ENCODE data around the gene KIAA0513. TPM values are rescaled to one million over a fixed set of nuclear protein-coding genes. Genes with fewer than 3 reads are reported as not detected.

The KIAA0513 gene
- total and polyA plus RNA-seq, 2 donors (not counting 1 experiment from before 2014, with no cell fraction given), result 11.7 to 22.3 TPM

GRCh38 chr16:84992717-84993075, 34.9 kb upstream of the KIAA0513 start:
- peaks cover 19% of the 10 kb centered on the region for H3K4me1 ChIP-seq (ENCODE audit: control insufficient read depth, extremely low read depth, insufficient read depth, low read length)
- no peaks in the 10 kb centered on the region for H4K20me1 ChIP-seq (ENCODE audit: control insufficient read depth, extremely low read depth, insufficient read depth, low read length)
- no peaks in the 10 kb centered on the region for H3K9me3 ChIP-seq (ENCODE audit: control insufficient read depth, insufficient read depth, low read depth, low read length)
- H3K27ac ChIP-seq (ENCODE audit: insufficient read depth, low read length), result no peak overlapping the region
- H3K4me3 ChIP-seq (replicated peaks in 1 of 4; ENCODE audit: control extremely low read depth in 1 of 4, insufficient read depth in 1 of 4, low read depth in 3 of 4, low read length in 4 of 4), result no peak overlapping the region
- TF ChIP-seq EZH2 (IDR thresholded peaks at IDR 0.05; ENCODE audit: low read length, missing control alignments), result no peak
- TF ChIP-seq CTCF (conservative IDR thresholded peaks at IDR 0.05 in 1 of 2, IDR thresholded peaks at IDR 0.05 in 1 of 2; ENCODE audit: low read depth in 1 of 2, low read length in 2 of 2), result no peak
- H3K9ac ChIP-seq (ENCODE audit: insufficient read depth, low read length), result no peak overlapping the region
- H3K27me3 ChIP-seq (ENCODE audit: control insufficient read depth, insufficient read depth, low read length), result no peaks in the 10 kb centered on the region
- no peak overlapping the region for H2AFZ ChIP-seq (ENCODE audit: low read length)
- peaks cover 72% of the 10 kb centered on the region for H3K79me2 ChIP-seq (ENCODE audit: control insufficient read depth, insufficient read depth, low read length)
- peak overlapping the region; percentile 13 for H3K4me2 ChIP-seq (ENCODE audit: extremely low read depth, insufficient read depth, low read length)
- peak in 1 of 2 donors; percentile 73 for DNase-seq (ENCODE audit: low read depth in 2 of 2)
- peaks cover 28% of the 10 kb centered on the region for H3K36me3 ChIP-seq (ENCODE audit: control insufficient read depth, insufficient read depth, low read length)

DNA sequence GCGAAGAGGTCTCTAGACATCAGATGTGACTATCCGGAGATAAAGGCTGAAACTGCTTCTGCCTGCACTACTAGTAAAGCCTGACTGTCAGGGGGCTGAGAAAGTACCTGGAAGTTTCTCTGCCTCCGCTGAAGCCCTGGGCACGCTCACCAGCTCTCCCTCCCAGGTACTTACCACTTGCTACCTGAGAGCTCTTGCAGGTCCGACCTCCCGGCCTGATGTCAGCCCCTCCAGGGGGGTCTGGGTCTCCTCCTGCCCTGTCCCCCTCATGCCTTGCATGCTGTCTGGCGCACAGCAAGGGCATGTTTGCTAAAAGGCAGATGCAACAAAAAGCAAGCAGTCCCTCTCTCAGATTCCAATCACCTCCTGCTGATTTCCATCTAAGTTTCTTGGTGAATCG, 33.7 kb upstream of the KIAA0513 start:
- H3K27ac ChIP-seq (ENCODE audit: insufficient read depth, low read length), result peak overlapping the region; percentile 90
- TF ChIP-seq EZH2 (IDR thresholded peaks at IDR 0.05; ENCODE audit: low read length, missing control alignments), result no peak
- no peak for TF ChIP-seq CTCF (conservative IDR thresholded peaks at IDR 0.05 in 1 of 2, IDR thresholded peaks at IDR 0.05 in 1 of 2; ENCODE audit: low read depth in 1 of 2, low read length in 2 of 2)
- H3K4me3 ChIP-seq (replicated peaks in 1 of 4; ENCODE audit: control extremely low read depth in 1 of 4, insufficient read depth in 1 of 4, low read depth in 3 of 4, low read length in 4 of 4), result no peak overlapping the region
- H3K36me3 ChIP-seq (ENCODE audit: control insufficient read depth, insufficient read depth, low read length), result peaks cover 22% of the 10 kb centered on the region
- peak overlapping the region; percentile 75 for H3K4me2 ChIP-seq (ENCODE audit: extremely low read depth, insufficient read depth, low read length)
- peaks cover 19% of the 10 kb centered on the region for H3K4me1 ChIP-seq (ENCODE audit: control insufficient read depth, extremely low read depth, insufficient read depth, low read length)
- peaks cover 76% of the 10 kb centered on the region for H3K79me2 ChIP-seq (ENCODE audit: control insufficient read depth, insufficient read depth, low read length)
- no peak for DNase-seq (ENCODE audit: low read depth in 2 of 2)
- no peaks in the 10 kb centered on the region for H3K27me3 ChIP-seq (ENCODE audit: control insufficient read depth, insufficient read depth, low read length)
- no peak overlapping the region for H3K9ac ChIP-seq (ENCODE audit: insufficient read depth, low read length)
- no peaks in the 10 kb centered on the region for H3K9me3 ChIP-seq (ENCODE audit: control insufficient read depth, insufficient read depth, low read depth, low read length)
- no peak overlapping the region for H2AFZ ChIP-seq (ENCODE audit: low read length)
- no peaks in the 10 kb centered on the region for H4K20me1 ChIP-seq (ENCODE audit: control insufficient read depth, extremely low read depth, insufficient read depth, low read length)

DNA sequence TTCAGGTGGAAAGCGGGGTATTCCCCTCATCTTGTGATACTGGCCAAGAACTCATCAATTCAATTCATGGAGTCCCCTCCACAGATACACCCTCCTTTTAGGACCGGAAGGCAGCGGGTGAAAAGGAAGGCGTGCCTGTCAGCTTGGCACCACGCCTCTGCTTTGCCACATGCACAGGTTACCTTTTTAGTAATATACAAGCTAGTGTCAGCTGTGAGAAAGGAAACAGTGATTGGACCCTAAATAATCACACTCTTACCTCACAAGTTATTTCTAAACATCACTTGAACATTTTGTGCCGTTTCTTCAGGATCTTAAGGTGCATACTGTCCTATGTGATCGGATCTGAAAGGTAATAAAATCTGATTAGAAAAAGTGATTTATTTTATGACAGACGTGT, 31.9 kb upstream of the KIAA0513 start:
- Histone ChIP-seq H2AFZ (ENCODE audit: low read length) (no peak overlapping the region), H3K27me3 (ENCODE audit: control insufficient read depth, insufficient read depth, low read length) (no peaks in the 10 kb centered on the region), H3K9me3 (ENCODE audit: control insufficient read depth, insufficient read depth, low read depth, low read length) (no peaks in the 10 kb centered on the region), H3K9ac (ENCODE audit: insufficient read depth, low read length) (no peak overlapping the region), H4K20me1 (ENCODE audit: control insufficient read depth, extremely low read depth, insufficient read depth, low read length) (no peaks in the 10 kb centered on the region), H3K4me1 (ENCODE audit: control insufficient read depth, extremely low read depth, insufficient read depth, low read length) (peaks cover 27% of the 10 kb centered on the region), H3K4me3 (replicated peaks in 1 of 4; ENCODE audit: control extremely low read depth in 1 of 4, insufficient read depth in 1 of 4, low read depth in 3 of 4, low read length in 4 of 4) (no peak overlapping the region), H3K4me2 (ENCODE audit: extremely low read depth, insufficient read depth, low read length) (no peak overlapping the region), H3K36me3 (ENCODE audit: control insufficient read depth, insufficient read depth, low read length) (peaks cover 10% of the 10 kb centered on the region), H3K79me2 (ENCODE audit: control insufficient read depth, insufficient read depth, low read length) (peaks cover 80% of the 10 kb centered on the region), H3K27ac (ENCODE audit: insufficient read depth, low read length) (peak overlapping the region; percentile 90)
- TF ChIP-seq CTCF (conservative IDR thresholded peaks at IDR 0.05 in 1 of 2, IDR thresholded peaks at IDR 0.05 in 1 of 2; ENCODE audit: low read depth in 1 of 2, low read length in 2 of 2) (no peak), EZH2 (IDR thresholded peaks at IDR 0.05; ENCODE audit: low read length, missing control alignments) (no peak)
- DNase-seq (ENCODE audit: low read depth in 2 of 2), result no peak

Data from fibroblast of lung (primary cell).